CD14-positive monocyte (primary cell): ENCODE data around the gene SYTL4. TPM values are rescaled to one million over a fixed set of nuclear protein-coding genes. Genes with fewer than 3 reads are reported as not detected.

ENCODE experiments used
- DNase-seq, 3 donors: peaks; one replicate each; pipeline ENCODE4 v3.0.0-alpha.2; 2011 to 2022
- H2AFZ ChIP-seq: 2 replicates; pipeline ENCODE4 v1.6.0; 2012; ENCODE audit warnings: mild to moderate bottlenecking, low read depth, low read length, inconsistent platforms; ENCODE audit not compliant: insufficient read depth, poor library complexity, severe bottlenecking
- H3K27ac ChIP-seq, 2 donors: 1 replicate in 1 of 2; 2 replicates in 1 of 2; pipeline ENCODE4 v1.5.1; 2012 to 2013; ENCODE audit warnings: low read length in 2 of 2, control low read depth in 1 of 2, inconsistent platforms in 1 of 2, low read depth in 1 of 2, mild to moderate bottlenecking in 1 of 2
- H3K27me3 ChIP-seq, 2 donors: one replicate each; pipeline versions ENCODE4 v1.6.0 to v1.6.1; 2011 to 2013; ENCODE audit warnings: low read length in 2 of 2; ENCODE audit not compliant: control insufficient read depth in 2 of 2, insufficient read depth in 2 of 2
- H3K36me3 ChIP-seq, 2 donors: replicated peaks in 1 of 2; 1 replicate in 1 of 2; 2 replicates in 1 of 2; pipeline versions ENCODE4 v1.5.1 to v1.6.1; 2012 to 2013; ENCODE audit warnings: low read length in 2 of 2, control low read depth in 1 of 2, inconsistent platforms in 1 of 2, mild to moderate bottlenecking in 1 of 2; ENCODE audit not compliant: insufficient read depth in 2 of 2, control insufficient read depth in 1 of 2
- H3K4me1 ChIP-seq, 2 donors: 1 replicate in 1 of 2; 2 replicates in 1 of 2; pipeline versions ENCODE4 v1.5.1 to v1.6.1; 2012 to 2013; ENCODE audit warnings: low read length in 2 of 2, control low read depth in 1 of 2, inconsistent platforms in 1 of 2, mild to moderate bottlenecking in 1 of 2, moderate library complexity in 1 of 2; ENCODE audit not compliant: insufficient read depth in 2 of 2, control insufficient read depth in 1 of 2
- H3K4me2 ChIP-seq: replicated peaks from 2 replicates; pipeline ENCODE3; 2012; ENCODE audit warnings: low read length, moderate library complexity, mild to moderate bottlenecking; ENCODE audit not compliant: poor library complexity, severe bottlenecking; ENCODE audit errors: extremely low read depth
- H3K4me3 ChIP-seq, 3 experiments: fragments of 200-600 bp in 1 of 3; sonication (generic) in 1 of 3; replicated peaks in 1 of 3; 1 replicate in 2 of 3; 2 replicates in 1 of 3; pipeline ENCODE4 v1.5.1; 2011 to 2013; ENCODE audit warnings: low read length in 3 of 3, mild to moderate bottlenecking in 3 of 3, control low read depth in 2 of 3, low read depth in 2 of 3, inconsistent platforms in 1 of 3, moderate library complexity in 1 of 3
- H3K79me2 ChIP-seq: 2 replicates; pipeline ENCODE4 v1.6.0; 2012; ENCODE audit warnings: mild to moderate bottlenecking, control low read depth, inconsistent platforms, low read length, moderate library complexity; ENCODE audit not compliant: insufficient read depth
- H3K9ac ChIP-seq: 2 replicates; pipeline ENCODE4 v1.6.0; 2017; ENCODE audit warnings: low read length, mild to moderate bottlenecking; ENCODE audit not compliant: insufficient read depth, poor library complexity, severe bottlenecking
- H3K9me3 ChIP-seq, 2 donors: replicated peaks in 1 of 2; 1 replicate in 1 of 2; 2 replicates in 1 of 2; pipeline versions ENCODE4 v1.5.1 to v1.6.1; 2012 to 2013; ENCODE audit warnings: low read length in 2 of 2, control low read depth in 1 of 2; ENCODE audit not compliant: control insufficient read depth in 1 of 2, insufficient read depth in 1 of 2
- H4K20me1 ChIP-seq: 2 replicates; pipeline ENCODE4 v1.6.0; 2012; ENCODE audit warnings: mild to moderate bottlenecking, low read length, control low read depth, moderate library complexity; ENCODE audit not compliant: insufficient read depth
- H3K27ac Mint-ChIP-seq, 7 donors: one replicate each; pipeline ENCODE4 v1.8.0; 2020; ENCODE audit warnings: mild to moderate bottlenecking in 7 of 7, mixed read lengths in 7 of 7, moderate library complexity in 6 of 7, inconsistent platforms in 2 of 7
- H3K27me3 Mint-ChIP-seq, 3 donors: one replicate each; pipeline ENCODE4 v1.8.0; 2021 to 2022; ENCODE audit warnings: low read depth in 3 of 3, mild to moderate bottlenecking in 3 of 3, mixed read lengths in 3 of 3, moderate library complexity in 3 of 3, inconsistent platforms in 1 of 3
- H3K36me3 Mint-ChIP-seq, 2 donors: one replicate each; pipeline ENCODE4 v1.8.0; 2020; ENCODE audit warnings: mixed read lengths in 2 of 2, inconsistent platforms in 1 of 2, mild to moderate bottlenecking in 1 of 2
- H3K4me1 Mint-ChIP-seq: one replicate; pipeline ENCODE4 v1.8.0; 2020; ENCODE audit warnings: mild to moderate bottlenecking, mixed read lengths
- H3K4me3 Mint-ChIP-seq, 2 donors: one replicate each; pipeline ENCODE4 v1.8.0; 2020; ENCODE audit warnings: mild to moderate bottlenecking in 2 of 2, mixed read lengths in 2 of 2, moderate library complexity in 1 of 2
- H3K9me3 Mint-ChIP-seq, 7 donors: one replicate each; pipeline ENCODE4 v1.8.0; 2020 to 2022; ENCODE audit warnings: mixed read lengths in 7 of 7, mild to moderate bottlenecking in 6 of 7, moderate library complexity in 6 of 7, inconsistent platforms in 2 of 7
- WGBS: methylation state at CpG from one replicate; pipeline ENCODE4 v1.1.5; 2013; ENCODE audit warnings: missing lambda C conversion rate; ENCODE audit not compliant: insufficient coverage; 5-methylcytosine and 5-hydroxymethylcytosine counted together
- intact Hi-C, 2 donors: fragments of 100-400 bp; cut with micrococcal nuclease; formaldehyde crosslinking; loops; one replicate each; pipeline versions ENCODE4 v1.15.0 to v1.15.1; 2023
- polyA plus RNA-seq, 3 donors: library from polyadenylated mRNA; depleted of rRNA in 1 of 3; unstranded in 2 of 3; stranded (reverse) in 1 of 3; fragments of 300-500 nt in 2 of 3; fragments of >200 nt in 1 of 3; fragmentation: Illumina TruSeq in 2 of 3; gene quantifications; 1 replicate in 2 of 3; 2 replicates in 1 of 3; pipeline ENCODE4 v1.2.3, GENCODE V29; 2012 to 2021
- TF ChIP-seq, protein P1 (sequence below): fragments of 200-600 bp; IDR thresholded peaks from one replicate; pipeline ENCODE4 v1.8.0; 2022; ENCODE audit warnings: antibody characterized with exemption, mild to moderate bottlenecking

SYTL4 gene
- polyA plus RNA-seq, 3 donors, result 0.17 TPM; not detected in 2

GRCh38 chrX:100677611-100678181 lies 54.2 kb downstream of the SYTL4 start:
- no peak overlapping the region for H3K9ac ChIP-seq
- no peak overlapping the region for H3K4me3 ChIP-seq
- no peaks in the 10 kb centered on the region for H3K36me3 ChIP-seq
- peaks cover 15 to 16% of the 10 kb centered on the region in 2 donors for H3K4me1 ChIP-seq
- H3K27ac ChIP-seq, result no peak overlapping the region
- H4K20me1 ChIP-seq, result no peaks in the 10 kb centered on the region
- Mint-ChIP-seq H3K36me3 (no peaks in the 10 kb centered on the region), H3K4me3 (peak overlapping the region in 1 of 2 donors; percentile 13), H3K27ac (no peak overlapping the region), H3K4me1 (peaks cover 13% of the 10 kb centered on the region), H3K27me3 (peaks cover 13 to 26% (median 22%) of the 10 kb centered on the region in 3 donors), H3K9me3 (peaks cover 0 to 7% (median 0%) of the 10 kb centered on the region in 7 donors)
- H2AFZ ChIP-seq, result no peak overlapping the region
- TF ChIP-seq, protein P1, sequence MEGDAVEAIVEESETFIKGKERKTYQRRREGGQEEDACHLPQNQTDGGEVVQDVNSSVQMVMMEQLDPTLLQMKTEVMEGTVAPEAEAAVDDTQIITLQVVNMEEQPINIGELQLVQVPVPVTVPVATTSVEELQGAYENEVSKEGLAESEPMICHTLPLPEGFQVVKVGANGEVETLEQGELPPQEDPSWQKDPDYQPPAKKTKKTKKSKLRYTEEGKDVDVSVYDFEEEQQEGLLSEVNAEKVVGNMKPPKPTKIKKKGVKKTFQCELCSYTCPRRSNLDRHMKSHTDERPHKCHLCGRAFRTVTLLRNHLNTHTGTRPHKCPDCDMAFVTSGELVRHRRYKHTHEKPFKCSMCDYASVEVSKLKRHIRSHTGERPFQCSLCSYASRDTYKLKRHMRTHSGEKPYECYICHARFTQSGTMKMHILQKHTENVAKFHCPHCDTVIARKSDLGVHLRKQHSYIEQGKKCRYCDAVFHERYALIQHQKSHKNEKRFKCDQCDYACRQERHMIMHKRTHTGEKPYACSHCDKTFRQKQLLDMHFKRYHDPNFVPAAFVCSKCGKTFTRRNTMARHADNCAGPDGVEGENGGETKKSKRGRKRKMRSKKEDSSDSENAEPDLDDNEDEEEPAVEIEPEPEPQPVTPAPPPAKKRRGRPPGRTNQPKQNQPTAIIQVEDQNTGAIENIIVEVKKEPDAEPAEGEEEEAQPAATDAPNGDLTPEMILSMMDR, result no peak
- peaks cover 3 to 16% of the 10 kb centered on the region in 2 donors for H3K27me3 ChIP-seq
- H3K4me2 ChIP-seq, result no peak overlapping the region
- intact Hi-C loops, result no loop called here
- WGBS, result 93% methylated on average over 3 of the region's 5 CpGs
- H3K79me2 ChIP-seq, result no peaks in the 10 kb centered on the region
- H3K9me3 ChIP-seq, result no peaks in the 10 kb centered on the region
- DNase-seq, result no peak

GRCh38 chrX:100674705-100675104 lies 57.2 kb downstream of the SYTL4 start:
- TF ChIP-seq, protein P1, result no peak
- Histone ChIP-seq H3K9me3 (no peaks in the 10 kb centered on the region), H3K79me2 (no peaks in the 10 kb centered on the region), H3K4me3 (no peak overlapping the region), H3K4me1 (peaks cover 15 to 16% of the 10 kb centered on the region in 2 donors), H2AFZ (no peak overlapping the region), H3K4me2 (no peak overlapping the region), H4K20me1 (no peaks in the 10 kb centered on the region), H3K27me3 (peaks cover 4 to 20% of the 10 kb centered on the region in 2 donors), H3K9ac (no peak overlapping the region), H3K36me3 (no peaks in the 10 kb centered on the region), H3K27ac (no peak overlapping the region)
- Mint-ChIP-seq H3K36me3 (no peaks in the 10 kb centered on the region), H3K27ac (peak overlapping the region in 1 of 7 donors; percentile 53), H3K9me3 (peaks cover 0 to 10% (median 0%) of the 10 kb centered on the region in 7 donors), H3K4me3 (peak overlapping the region in 1 of 2 donors; percentile 28), H3K27me3 (peaks cover 18 to 35% (median 19%) of the 10 kb centered on the region in 3 donors), H3K4me1 (peaks cover 12% of the 10 kb centered on the region)
- WGBS, result no CpG with 5 or more reads among the region's 2 CpGs
- peak; percentile 22 to 50 (median 43) for DNase-seq
- intact Hi-C loops, result no loop called here
